NCI-H187 (cell line): ENCODE measurements around the gene UNC5CL.
A peak's percentile ranks its signal among the peaks of the same experiment; 100 is the strongest.

ENCODE experiments used
- DNase-seq, 2 experiments: peaks; one replicate each; lab custom pipeline; 2025; lab: John Stamatoyannopoulos, UW

Gene UNC5CL

GRCh38 chr6:41039060-41039998 lies at the start of gene UNC5CL:
TSS of gene UNC5CL (minus strand) at chr6:41039221. CDS start at chr6:41035074, 4,147 bp downstream.
- DNase-seq, result peak in 1 of 2 experiments; percentile 41

GRCh38 chr6:41088451-41088850 lies 49.4 kb upstream of the UNC5CL start:
- no peak for DNase-seq

DNA sequence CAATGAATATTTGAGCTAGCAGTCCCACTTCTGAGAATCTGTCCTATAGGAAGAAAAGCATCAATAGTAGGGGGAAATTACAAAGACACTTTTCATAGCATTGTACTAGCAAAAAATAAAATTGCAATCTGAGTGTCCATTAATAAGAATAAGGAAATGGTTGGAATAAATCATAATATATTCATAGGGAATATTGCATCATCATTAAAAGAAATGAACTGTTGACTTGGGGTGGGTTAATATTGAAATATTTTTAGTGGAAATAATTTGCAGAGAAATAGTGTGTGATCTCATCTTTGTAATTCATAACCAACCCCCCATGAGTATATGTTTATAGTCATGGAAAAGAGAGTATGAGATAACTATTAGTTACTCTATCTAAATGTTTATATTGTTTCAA lies 46.2 kb upstream of the UNC5CL start:
- no peak for DNase-seq

DNA sequence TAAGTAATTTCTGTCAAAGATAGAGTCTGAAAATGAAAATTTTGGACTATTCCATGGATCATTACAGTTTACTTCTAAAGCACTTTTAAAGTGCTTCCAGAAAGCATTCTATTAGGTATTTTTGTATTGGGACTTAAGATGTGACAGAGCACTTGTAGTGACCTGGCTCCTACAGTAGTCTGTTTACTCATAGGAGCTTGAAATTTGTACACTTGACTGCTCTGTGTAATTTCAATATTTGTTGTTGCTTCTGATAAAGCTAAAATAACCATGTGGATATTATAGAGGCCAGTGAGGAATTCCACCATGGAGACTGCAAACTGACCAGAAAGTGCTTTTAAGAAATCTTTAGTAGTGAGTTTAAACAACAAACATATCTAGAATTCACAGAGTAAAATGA lies 44.1 kb upstream of the UNC5CL start:
- no peak for DNase-seq

- no peak for DNase-seq
These were observed 41.6 kb upstream of the UNC5CL start for GRCh38 chr6:41080621-41081020.

GRCh38 chr6:41079080-41079479 lies 40.1 kb upstream of the UNC5CL start:
- no peak for DNase-seq

DNA sequence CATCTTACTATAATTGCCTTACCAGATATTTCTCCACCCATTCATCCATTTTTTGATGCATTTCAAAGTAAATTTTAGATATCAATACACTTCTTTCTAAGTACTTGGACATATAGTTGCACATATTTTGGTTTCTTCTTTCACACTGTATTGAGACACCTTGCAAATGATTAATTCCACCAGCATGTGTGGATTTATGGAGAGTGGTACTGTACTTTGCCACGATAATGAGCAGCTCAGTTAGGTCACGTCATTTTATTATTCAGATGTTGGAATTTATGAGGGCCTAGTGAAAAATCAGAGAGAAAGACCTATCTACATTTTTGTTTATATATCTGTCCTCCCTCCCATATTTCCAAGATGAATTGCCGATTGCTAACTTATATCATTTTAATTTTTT lies 39.1 kb upstream of the UNC5CL start:
- DNase-seq, result no peak

GRCh38 chr6:41077536-41077935 lies 38.5 kb upstream of the UNC5CL start:
- no peak for DNase-seq

DNA sequence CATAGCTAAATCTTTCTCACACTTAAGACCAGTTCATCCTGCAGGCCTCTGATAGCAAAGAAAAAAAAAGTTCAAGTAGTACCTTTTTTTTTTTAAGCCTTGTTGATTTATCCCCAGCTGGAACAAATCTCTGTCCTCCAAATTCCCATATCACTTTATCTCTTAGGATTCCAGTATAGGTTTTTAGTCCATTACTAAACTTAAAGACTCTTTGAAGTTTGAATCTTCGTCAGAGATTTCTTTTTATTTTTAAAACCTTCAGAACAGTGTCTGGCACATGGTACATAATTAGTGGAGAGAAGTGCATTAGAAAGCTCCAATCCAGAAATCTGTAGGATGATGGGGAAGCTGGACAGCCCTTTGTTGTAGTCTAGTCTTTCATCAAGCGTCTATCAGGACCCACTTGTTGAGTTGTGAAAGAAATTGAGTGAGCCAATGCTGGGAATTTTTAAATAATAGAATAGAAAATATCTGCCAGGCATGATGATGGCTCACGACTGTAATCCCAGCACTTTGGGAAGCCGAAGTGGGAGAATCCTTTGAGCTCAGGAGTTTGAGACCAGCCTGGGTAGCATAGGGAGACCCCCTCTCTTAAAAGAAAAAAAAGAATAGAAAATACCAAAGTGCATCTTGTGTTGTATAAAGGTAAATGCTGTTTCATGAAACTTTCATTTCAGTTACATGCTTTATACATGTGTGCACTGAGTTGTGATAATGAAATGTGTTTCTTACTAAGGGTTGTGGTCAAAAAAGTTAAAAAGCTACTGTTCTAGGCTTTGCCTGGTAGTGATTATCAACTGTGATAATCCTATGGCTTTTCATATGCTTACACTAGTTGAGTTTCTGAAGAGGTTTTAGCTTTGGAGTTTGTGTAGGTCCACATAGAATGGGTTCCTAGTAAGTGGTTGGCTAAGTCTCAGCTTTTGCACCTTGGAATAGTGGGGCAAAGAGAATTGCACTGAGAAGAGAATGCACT lies 36.9 kb upstream of the UNC5CL start:
- DNase-seq, result no peak

- DNase-seq, result no peak
These were observed 35.8 kb upstream of the UNC5CL start for GRCh38 chr6:41074692-41075436.

- DNase-seq, result no peak
These were observed 35.1 kb upstream of the UNC5CL start for GRCh38 chr6:41073968-41074691.

DNA sequence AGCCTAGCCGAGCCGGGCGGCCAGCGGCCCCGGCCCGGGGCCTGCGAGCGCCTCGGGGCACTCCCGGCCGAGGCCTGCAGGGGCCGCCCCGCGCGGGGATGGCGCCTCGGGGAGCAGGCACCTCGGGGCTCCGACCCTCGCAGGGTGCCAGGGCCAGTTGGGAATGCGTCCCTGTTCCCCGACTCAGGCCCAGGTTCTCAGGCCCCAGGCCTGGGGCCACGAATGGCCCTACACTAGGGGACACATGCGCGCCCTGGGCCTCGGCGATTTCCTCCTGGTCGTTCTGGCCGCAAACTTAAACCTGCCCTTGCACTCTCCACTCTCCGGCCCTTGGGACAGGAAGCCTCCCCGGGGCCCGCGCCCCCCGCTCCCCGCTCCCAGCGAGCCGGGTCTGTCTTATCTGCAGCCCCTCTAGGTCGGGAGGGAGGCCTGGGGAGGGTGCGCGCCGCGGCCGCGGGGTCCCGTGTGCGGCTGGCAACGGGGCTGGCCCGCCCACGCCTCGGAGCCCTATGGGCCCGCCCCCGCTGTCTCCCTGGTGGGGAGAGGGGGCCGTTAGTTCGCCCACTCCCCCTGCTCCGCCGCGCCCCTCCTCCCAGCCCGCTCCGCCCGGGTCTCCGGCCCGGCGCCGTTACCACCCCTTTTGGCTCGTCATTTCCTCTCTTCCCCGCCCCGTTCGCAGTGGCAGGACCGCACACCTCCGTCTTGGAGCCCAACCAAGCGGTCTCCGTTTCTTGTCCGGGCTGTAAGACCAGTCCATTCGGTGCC lies 34.4 kb upstream of the UNC5CL start:
- peak; percentile 28 to 44 for DNase-seq

DNA sequence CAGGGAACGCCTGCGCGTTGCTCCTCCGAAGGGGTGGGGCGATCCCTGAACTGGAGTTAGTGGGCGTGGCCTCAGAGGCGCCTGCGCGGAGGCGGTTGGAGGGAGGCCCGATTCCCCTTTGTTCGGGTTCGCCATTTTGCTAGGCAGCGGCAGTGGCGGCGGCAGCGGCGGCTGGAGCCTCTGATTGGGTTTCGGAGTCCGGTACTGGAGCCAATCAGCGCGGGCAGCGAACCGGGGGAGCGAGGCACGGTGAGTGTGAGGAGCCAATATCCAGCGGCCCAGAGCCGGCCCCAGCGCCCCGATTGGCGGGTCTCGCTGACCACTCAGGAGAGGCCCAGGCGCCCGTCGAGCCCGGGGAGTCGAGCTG lies 33.8 kb upstream of the UNC5CL start, which contains the start of gene NFYA:
NFYA (plus strand) TSS at position 139 of the 367 bp plus-strand sequence. CDS start 6,116 bp downstream, outside the sequence.
- DNase-seq, result peak in 1 of 2 experiments; percentile 100

DNA sequence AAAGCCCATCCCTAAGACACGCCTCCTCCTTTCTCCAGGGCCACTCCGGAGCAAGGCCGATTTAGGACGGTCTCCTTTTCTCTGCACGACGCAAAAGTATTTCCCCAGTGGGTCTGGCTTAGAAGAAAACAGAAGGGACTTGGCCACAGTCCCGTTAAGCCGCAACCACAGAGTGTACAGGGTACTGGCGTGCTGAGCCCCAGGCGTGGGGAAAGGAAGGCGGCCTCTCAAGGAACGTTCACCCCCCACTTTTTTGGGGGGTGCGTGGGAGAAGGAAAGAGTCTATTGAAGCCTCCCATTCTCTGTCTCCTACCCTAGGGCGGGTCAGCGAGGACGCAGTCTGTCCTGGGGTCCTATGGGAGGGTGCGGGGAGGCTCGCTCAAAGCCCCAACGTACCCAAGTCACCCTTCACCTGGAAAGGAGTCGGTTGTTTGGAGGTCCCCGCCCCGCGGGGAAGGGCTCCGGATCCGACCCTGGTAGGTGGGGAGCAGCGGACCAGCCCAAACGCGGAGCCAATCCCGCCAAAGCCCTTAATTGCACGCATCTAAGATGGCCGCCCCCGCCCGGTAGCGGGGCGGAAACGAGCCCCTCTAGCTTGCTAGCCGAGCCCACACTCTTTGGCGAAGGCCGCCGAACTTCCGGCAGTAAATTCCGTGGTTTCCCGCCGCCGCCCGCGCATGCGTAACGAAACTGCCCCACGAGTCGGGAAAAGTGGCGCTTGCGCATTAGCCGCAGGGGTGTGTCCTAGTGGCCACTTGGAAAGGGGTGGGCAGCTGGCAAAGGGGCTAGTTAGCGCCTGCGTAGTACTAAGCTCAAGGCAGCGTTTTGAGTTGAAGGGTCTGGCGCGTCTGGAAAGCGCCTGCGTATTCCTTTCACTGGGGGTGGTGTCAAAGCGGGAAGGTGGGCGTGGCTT lies 33.2 kb upstream of the UNC5CL start, which contains the start of gene OARD1:
OARD1 (minus strand) TSS at position 434 of the 913 bp plus-strand sequence. CDS start 722 bp downstream, outside the sequence.
- DNase-seq, result peak; percentile 99 to 100

DNA sequence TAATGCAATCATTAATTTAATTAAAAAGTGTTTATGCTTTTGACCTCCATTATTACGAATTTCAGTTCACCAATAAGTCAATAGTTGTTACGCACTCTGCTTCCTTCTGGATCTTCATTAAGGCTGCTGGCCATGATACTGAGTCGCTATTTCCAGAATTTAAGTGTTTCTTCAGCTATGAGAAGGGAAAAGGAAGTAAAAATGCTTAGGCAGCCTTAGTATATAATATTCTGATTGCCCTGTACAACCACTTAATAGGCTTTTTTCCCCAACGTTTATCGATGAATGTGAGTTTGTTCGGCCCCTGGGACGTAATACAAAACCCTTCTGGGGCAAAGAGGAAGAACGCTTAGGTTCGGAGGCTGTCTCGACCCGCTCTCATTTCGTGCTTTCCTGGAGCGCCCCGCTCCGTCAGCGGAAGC lies 32.5 kb upstream of the UNC5CL start:
- peak in 1 of 2 experiments; percentile 51 for DNase-seq

GRCh38 chr6:41066867-41067304 lies 27.9 kb upstream of the UNC5CL start:
- DNase-seq, result peak in 1 of 2 experiments; percentile 24

GRCh38 chr6:41065550-41066026 lies 26.6 kb upstream of the UNC5CL start:
- DNase-seq, result no peak

- DNase-seq, result no peak
These were observed 25.8 kb upstream of the UNC5CL start for GRCh38 chr6:41064841-41065240.

DNA sequence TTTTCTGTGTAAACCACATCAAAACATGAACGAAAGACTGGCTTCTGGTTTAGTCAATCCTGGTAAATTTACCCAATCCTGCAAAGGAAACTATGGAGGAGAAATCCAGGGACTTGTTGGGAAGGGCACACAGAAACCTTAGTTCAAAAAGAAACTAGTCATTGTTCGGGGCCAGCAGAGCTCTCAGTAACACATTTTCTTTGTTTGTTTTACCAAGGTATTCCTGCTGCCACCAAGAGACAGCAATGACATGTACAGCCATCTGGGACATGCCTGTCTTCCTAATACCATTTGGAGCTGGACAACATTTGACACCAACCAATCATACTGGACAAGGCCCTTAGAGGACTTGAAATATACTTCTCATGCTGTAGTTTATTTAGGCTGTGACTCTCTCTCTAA lies 24.9 kb upstream of the UNC5CL start:
- DNase-seq, result no peak
